ENCODE results near the gene DPEP2NB.

- TF ChIP-seq CTCF (IDR thresholded peaks at IDR 0.05) (no peak), POLR2AphosphoS5 (IDR thresholded peaks at IDR 0.05; ENCODE audit: insufficient read depth in 1 of 2, low read depth in 1 of 2) (no peak), POLR2A (IDR thresholded peaks at IDR 0.05) (no peak)
Measured at GRCh38 chr16:68062910-68063393, 47.2 kb upstream of the DPEP2NB start.
